ENCODE measurements around the gene IRAK3.

DNA sequence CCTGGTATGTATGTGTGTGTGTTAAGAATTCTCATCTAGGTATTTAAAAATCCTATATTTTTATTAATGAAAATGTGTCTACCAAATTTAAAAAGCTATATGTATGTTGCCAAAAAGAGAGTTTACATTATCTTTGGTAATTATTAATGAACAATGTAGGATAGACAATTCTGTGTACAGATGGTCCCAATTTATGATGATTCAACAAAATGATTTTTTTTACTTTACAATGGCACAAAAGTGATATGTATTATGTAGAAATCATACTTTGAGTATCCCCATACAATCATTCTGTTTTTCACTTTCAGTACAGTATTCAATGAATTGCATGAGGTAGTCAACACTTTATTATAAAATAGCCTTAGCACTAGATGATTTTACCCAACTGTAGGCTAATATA, 39.4 kb downstream of the IRAK3 start:
- TF ChIP-seq POLR2A (IDR thresholded peaks at IDR 0.05): no peak
- TF ChIP-seq, protein P1, sequence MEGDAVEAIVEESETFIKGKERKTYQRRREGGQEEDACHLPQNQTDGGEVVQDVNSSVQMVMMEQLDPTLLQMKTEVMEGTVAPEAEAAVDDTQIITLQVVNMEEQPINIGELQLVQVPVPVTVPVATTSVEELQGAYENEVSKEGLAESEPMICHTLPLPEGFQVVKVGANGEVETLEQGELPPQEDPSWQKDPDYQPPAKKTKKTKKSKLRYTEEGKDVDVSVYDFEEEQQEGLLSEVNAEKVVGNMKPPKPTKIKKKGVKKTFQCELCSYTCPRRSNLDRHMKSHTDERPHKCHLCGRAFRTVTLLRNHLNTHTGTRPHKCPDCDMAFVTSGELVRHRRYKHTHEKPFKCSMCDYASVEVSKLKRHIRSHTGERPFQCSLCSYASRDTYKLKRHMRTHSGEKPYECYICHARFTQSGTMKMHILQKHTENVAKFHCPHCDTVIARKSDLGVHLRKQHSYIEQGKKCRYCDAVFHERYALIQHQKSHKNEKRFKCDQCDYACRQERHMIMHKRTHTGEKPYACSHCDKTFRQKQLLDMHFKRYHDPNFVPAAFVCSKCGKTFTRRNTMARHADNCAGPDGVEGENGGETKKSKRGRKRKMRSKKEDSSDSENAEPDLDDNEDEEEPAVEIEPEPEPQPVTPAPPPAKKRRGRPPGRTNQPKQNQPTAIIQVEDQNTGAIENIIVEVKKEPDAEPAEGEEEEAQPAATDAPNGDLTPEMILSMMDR (IDR thresholded peaks at IDR 0.05): no peak

Data from Peyer's patch (tissue), 4 donors.